ENCODE data around the gene PAX8.

PAX8 gene

GRCh38 chr2:113219092-113219441 lies 59.7 kb downstream of the PAX8 start:
- Histone ChIP-seq H3K9me2 (replicated peaks; ENCODE audit: control insufficient read depth, low read length) (no peaks in the 10 kb centered on the region), H3F3A (ENCODE audit: control insufficient read depth, insufficient read depth) (no peaks in the 10 kb centered on the region), H4K20me1 (ENCODE audit: control insufficient read depth, insufficient read depth, low read depth, low read length) (no peaks in the 10 kb centered on the region), H3K4me3 (ENCODE audit: low read length) (no peak overlapping the region), H3K4me1 (ENCODE audit: control insufficient read depth, low read length) (peaks cover 8% of the 10 kb centered on the region), H3K27ac (ENCODE audit: low read depth, low read length) (no peak overlapping the region), H3K36me3 (ENCODE audit: control insufficient read depth, low read length) (no peaks in the 10 kb centered on the region), H3K4me2 (ENCODE audit: low read length) (no peak overlapping the region), H3K9me3 (ENCODE audit: control insufficient read depth, insufficient read depth, low read length) (no peaks in the 10 kb centered on the region), H3K27me3 (ENCODE audit: control insufficient read depth, low read length) (peaks cover 30% of the 10 kb centered on the region), H3K79me2 (ENCODE audit: control insufficient read depth, low read length) (no peaks in the 10 kb centered on the region)
- TF ChIP-seq CTCF (IDR thresholded peaks at IDR 0.05; ENCODE audit: low read depth, low read length, poor library complexity, severe bottlenecking) (no peak), EZH2phosphoT487 (IDR thresholded peaks at IDR 0.05; ENCODE audit: borderline replicate concordance, low read length) (no peak)

- Histone ChIP-seq H3K79me2 (ENCODE audit: control insufficient read depth, low read length) (no peaks in the 10 kb centered on the region), H3K9me2 (replicated peaks; ENCODE audit: control insufficient read depth, low read length) (no peaks in the 10 kb centered on the region), H3K27ac (ENCODE audit: low read depth, low read length) (no peak overlapping the region), H3K4me2 (ENCODE audit: low read length) (no peak overlapping the region), H4K20me1 (ENCODE audit: control insufficient read depth, insufficient read depth, low read depth, low read length) (no peaks in the 10 kb centered on the region), H3F3A (ENCODE audit: control insufficient read depth, insufficient read depth) (no peaks in the 10 kb centered on the region), H3K4me3 (ENCODE audit: low read length) (no peak overlapping the region), H3K36me3 (ENCODE audit: control insufficient read depth, low read length) (no peaks in the 10 kb centered on the region), H3K9me3 (ENCODE audit: control insufficient read depth, insufficient read depth, low read length) (no peaks in the 10 kb centered on the region), H3K27me3 (ENCODE audit: control insufficient read depth, low read length) (peaks cover 30% of the 10 kb centered on the region), H3K4me1 (ENCODE audit: control insufficient read depth, low read length) (peaks cover 8% of the 10 kb centered on the region)
- TF ChIP-seq EZH2phosphoT487 (IDR thresholded peaks at IDR 0.05; ENCODE audit: borderline replicate concordance, low read length), result no peak
- no peak for TF ChIP-seq CTCF (IDR thresholded peaks at IDR 0.05; ENCODE audit: low read depth, low read length, poor library complexity, severe bottlenecking)
These were observed 60.2 kb downstream of the PAX8 start for GRCh38 chr2:113218283-113219091.

- no peaks in the 10 kb centered on the region for H4K20me1 ChIP-seq (ENCODE audit: control insufficient read depth, insufficient read depth, low read depth, low read length)
- no peaks in the 10 kb centered on the region for H3K79me2 ChIP-seq (ENCODE audit: control insufficient read depth, low read length)
- H3K4me1 ChIP-seq (ENCODE audit: control insufficient read depth, low read length), result peaks cover 8% of the 10 kb centered on the region
- no peaks in the 10 kb centered on the region for H3K36me3 ChIP-seq (ENCODE audit: control insufficient read depth, low read length)
- H3K27ac ChIP-seq (ENCODE audit: low read depth, low read length), result no peak overlapping the region
- no peaks in the 10 kb centered on the region for H3K9me3 ChIP-seq (ENCODE audit: control insufficient read depth, insufficient read depth, low read length)
- peaks cover 26% of the 10 kb centered on the region for H3K27me3 ChIP-seq (ENCODE audit: control insufficient read depth, low read length)
- no peak overlapping the region for H3K4me3 ChIP-seq (ENCODE audit: low read length)
- no peak for TF ChIP-seq EZH2phosphoT487 (IDR thresholded peaks at IDR 0.05; ENCODE audit: borderline replicate concordance, low read length)
- no peak for TF ChIP-seq CTCF (IDR thresholded peaks at IDR 0.05; ENCODE audit: low read depth, low read length, poor library complexity, severe bottlenecking)
- no peak overlapping the region for H3K4me2 ChIP-seq (ENCODE audit: low read length)
- H3F3A ChIP-seq (ENCODE audit: control insufficient read depth, insufficient read depth), result no peaks in the 10 kb centered on the region
- no peaks in the 10 kb centered on the region for H3K9me2 ChIP-seq (replicated peaks; ENCODE audit: control insufficient read depth, low read length)
These were observed 61.1 kb downstream of the PAX8 start for GRCh38 chr2:113217455-113218282.
